HuH-7 (cell line): ENCODE results near the gene PIP4P1.

ENCODE experiments used
- DNase-seq: peaks from one replicate; pipeline ENCODE4 v3.0.0; 2011; ENCODE audit warnings: low spot score

The PIP4P1 gene

DNA sequence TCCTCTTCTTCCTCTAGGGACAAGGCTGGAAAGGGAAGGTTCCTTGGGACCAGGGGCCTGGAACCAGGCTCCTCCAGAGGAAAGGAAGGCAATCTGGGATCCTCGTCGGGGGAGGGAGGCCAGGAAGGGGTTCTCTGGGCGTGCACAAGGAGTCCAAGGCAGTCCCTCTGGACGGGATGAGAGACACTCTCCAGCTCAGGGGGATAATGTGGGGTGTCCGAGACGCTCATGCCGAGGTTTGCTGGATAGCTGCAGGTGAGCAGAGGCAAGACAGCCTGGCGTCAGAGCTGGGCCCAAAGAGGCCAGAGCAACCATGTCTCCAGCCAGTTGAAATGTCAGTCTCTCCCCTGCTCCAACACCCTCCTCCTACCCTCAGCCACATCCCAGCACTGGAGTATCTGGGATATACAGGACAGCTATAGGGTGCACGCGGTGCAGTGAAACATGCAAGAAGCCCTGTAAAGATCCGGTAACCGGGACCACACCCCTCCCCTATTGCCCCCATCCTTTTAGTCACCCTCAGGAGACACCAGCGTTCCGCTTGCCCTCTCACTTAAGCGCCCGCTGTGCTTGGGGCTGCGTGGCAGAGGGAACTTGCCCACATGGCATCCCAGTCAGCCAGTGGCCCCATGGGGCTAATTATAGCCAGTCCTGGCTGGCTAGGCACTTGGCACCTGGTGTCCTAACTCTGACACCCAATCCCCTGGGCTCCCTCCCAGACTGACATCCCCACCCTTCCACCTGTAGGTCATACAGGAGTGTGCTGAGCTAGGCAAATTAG is 25.5 kb downstream of the PIP4P1 start, which contains the start of gene KLHL33:
Gene KLHL33 (minus strand): TSS at position 585 of the 781 bp plus-strand sequence. CDS start 355 bp downstream, at position 230.
- no peak for DNase-seq

DNA sequence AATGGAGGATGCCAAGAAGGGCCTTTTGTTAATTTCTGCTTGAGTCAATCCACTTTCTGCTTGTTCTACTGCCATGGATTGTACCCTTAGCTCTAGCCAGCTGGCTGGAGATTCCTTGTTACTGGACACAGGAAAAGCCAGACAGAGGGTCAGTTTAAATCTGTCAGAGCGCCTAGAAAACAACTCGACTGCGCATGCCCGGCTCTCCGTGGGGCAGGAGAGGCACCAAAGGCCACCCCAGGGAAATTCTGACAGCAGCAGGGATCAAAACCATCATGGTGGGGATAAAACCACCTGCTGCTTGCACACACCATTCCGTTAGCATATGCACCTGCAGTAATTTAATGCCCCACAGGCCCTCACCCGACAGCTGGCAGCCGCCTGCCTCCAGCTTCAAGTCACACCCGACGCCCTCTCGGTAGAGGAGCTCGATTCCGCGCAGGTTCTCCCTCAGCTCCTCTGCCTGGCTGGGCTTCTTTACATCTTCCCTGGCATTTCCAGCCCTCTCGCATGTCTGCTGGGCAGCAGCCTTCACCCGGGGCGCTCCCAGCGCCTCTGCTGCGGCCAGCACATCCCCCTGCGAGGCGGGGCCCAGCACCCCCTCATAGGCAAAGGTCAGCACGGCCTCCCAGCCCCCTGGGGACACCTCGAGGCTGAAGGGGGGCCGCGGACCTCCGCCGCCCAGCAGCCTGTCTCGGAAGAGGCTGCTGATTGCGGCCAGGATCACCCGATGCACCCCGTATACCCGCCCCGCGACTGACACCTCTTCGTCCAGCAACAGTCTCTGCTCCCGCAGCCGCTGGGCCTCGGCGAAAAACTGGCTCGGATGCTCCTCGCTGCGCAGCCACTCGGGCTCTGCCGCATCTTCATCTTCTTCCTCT is 26.3 kb downstream of the PIP4P1 start:
- no peak for DNase-seq

DNA sequence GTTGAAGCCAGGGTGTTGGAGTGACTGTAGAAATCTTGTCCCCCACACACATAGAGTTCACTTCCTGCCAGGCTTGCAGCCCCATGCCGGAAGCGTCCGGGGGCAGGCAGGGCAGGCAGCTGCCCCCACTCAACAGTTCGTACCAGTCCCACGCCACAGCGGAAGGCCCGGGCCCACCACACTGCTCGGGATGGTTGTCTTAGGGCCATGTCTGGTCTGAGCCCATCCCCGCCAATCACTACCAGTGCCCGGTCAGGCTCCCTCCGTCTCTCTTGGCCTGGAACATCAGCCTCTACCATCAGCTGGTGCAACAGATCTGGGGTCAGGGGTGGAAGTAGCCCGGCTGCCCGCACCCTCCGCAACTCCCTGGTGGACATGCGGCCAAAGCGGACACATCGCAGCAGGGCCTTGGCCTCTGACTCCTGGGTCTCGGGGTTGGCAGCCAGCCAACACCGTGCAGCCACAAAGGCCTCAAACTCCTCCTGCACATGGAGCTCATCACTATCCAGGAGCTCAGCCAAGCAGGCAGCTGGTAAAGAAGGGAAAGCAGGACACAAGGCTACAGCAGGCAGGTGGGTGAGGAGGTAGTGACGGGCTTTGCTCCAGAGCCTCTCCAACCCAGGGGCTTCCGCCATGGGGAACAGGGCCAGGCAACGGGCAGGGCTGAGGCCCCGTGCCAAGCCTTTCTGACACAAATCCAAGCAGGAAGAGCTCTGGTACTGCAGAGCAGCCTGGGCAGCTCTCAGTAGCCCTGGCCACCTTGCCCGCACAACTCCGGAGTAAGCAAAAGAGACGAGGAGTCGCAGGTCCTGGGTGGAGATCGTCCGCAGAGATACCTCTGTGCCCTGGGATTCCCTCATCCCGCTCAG is 31.2 kb downstream of the PIP4P1 start:
- DNase-seq, result no peak

- no peak for DNase-seq
These were observed 32.4 kb downstream of the PIP4P1 start for GRCh38 chr14:20428802-20429201.

DNA sequence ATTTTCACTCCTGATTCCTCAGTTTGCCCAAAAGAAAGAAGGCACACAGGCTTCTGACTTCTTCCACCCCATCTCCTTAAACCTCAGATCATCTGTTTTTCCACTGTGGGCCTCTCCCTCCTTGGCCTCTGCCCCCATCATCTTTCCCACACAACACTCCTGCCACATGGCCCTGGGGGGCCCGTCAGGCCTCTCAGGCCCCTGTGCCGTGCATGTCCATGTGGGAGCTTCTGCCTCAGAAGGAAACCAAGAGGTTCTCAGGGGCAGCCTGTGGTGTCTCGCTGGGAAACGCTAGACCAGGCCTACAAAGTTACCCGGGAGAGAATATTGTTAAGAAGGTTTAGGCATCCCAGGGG is 33.2 kb downstream of the PIP4P1 start:
- DNase-seq, result no peak

DNA sequence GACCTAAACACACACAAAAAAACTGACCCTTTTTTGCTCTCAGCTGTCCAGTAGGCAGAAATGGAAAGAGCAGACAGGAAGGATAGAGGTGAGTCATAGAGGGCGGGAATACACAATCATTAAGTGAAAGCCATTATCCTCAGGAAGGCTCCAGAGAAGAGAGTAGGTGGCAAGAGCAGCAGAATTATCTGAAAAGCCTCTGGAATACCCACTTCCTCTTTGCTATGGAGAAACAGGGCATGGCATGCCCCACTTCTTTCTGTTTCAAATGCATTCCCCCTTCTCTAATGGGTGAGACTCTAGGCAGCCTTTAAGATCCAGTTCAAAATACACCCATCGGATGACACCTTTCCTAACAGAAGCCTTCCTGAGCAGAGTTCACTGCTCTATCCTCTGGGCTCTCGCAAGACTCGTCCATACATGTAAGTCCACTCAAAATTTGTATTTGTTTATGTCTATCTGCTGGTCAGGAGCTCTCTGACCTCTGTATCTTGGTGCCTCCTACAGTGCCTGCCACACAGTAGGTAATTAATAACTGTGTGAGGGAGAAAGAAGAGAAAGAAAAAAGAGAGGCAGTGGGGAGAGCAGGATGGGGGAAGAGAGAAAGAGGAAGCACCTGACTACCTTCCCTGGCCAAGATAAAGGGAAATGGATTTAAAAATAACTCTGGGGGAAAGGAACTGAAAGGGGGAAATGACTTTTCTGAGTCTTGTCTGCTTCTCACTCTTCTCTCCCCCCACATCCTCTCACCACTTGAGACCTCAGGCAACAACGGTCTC is 33.8 kb downstream of the PIP4P1 start:
- peak; percentile 52 for DNase-seq

DNA sequence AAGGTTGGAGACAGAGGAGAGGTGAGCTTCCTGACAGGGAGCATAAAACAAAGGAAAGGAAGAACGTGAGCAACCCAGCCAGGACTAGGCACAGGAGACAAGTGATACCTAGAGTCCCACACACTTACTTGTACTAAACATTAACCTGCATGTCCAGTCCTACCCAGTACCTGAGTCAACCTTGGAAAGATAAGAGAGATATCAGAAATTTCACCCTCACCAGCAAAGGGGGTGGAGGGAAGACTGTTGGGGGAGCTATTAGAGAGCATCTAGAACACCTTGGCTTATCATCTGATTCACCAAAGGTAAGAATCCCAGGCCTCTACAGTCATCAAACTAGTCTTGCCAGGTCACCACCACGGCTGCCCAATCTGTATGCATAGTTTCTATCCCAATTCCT is 36.4 kb downstream of the PIP4P1 start:
- no peak for DNase-seq

GRCh38 chr14:20422886-20423285 is 38.3 kb downstream of the PIP4P1 start:
- DNase-seq, result no peak

DNA sequence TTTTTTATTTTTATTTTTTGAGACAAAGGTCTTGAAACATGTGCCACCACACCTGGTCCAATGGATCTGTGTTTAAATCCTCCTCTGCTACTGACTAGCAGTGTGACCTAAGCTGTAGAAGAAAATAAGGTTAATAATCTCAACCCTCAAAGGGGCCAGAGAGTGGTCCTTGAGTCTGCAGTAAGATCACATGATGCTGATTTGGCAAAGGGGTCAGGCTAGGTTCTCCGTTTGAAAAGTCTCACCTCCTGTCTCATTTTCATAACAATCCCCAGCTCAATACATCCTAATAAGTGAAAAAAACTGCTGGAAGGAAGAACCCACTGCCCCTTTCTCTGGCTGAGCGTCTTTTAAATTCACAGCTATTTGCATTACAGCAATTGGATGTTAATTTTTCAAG is 40.0 kb downstream of the PIP4P1 start:
- no peak for DNase-seq

GRCh38 chr14:20419419-20419818 is 41.8 kb downstream of the PIP4P1 start:
- no peak for DNase-seq

- peak; percentile 76 for DNase-seq
These were observed 42.7 kb downstream of the PIP4P1 start for GRCh38 chr14:20418501-20418909.

DNA sequence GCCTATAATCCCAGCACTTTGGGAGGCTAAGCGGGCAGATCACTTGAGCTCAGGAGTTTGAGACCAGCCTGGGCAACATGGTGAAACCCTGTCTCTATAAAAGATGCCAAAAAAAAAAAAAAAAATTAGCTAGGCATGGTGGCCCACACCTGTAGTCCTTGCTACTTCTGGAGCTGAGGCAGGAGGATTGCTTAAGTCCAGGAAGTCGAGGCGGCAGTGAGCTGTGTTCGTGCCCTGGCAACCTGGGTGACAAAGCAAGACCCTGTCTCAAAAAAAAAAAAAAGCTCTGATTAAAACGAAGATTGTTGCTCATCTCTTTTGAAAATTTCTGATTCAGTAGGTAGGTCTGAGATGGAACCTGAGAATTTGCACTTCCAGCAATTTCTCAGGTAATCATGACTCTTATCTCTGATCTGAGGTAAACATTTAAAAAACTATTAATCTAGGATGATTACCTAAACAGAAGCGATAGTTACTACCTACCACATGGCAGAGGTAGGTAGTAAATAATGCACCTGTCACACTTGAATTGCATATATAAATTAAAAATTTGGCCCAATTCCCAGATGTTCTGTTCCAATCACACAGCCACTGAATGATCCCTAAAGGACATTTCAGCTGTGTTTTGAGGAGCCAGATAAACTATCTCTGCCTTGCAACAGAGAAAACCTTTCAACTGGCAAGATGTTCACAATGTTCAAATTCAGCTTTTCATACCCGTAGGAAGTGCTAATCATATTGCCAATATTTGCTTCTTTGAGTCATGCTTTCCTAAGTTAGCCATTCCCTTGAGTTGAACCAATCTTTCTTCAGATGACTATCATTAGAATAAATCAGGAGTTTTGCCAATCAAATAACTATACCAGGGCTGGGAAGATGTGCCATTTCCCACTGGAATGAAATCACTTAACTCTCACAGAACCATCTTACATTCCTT is 43.7 kb downstream of the PIP4P1 start:
- no peak for DNase-seq

- DNase-seq, result no peak
These were observed 45.0 kb downstream of the PIP4P1 start for GRCh38 chr14:20416223-20416622.

- DNase-seq, result peak; percentile 49
These were observed 45.4 kb downstream of the PIP4P1 start for GRCh38 chr14:20415782-20416206.

DNA sequence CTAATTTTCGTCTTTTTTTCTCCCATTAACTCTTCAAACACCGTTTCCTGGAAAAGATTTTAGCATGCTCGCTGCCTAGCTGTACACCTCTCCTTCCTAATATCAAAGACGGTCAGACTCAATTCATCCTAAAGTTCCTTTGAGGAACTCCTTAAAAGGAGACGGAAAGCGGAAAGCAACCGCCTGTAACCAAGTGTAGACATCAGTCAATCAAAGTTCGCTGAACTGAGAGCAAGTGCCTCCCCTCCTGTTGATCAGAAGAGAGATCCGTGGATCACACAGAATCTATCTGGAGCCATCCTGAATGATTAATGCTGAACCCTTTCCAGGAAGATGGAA is 47.5 kb downstream of the PIP4P1 start:
- DNase-seq, result no peak

GRCh38 chr14:20412876-20413743 is 48.1 kb downstream of the PIP4P1 start, which contains the start of gene TEP1:
Gene TEP1, minus strand, starts transcription at chr14:20413501. Its CDS starts 5,062 bp downstream, at chr14:20408439.
- peak; percentile 71 for DNase-seq

GRCh38 chr14:20412411-20412810 is 48.8 kb downstream of the PIP4P1 start:
- no peak for DNase-seq

- no peak for DNase-seq
These were observed 52.0 kb downstream of the PIP4P1 start for GRCh38 chr14:20409226-20409625.
